ENCODE measurements around the gene CRTAP.

- TF ChIP-seq EZH2phosphoT487 (IDR thresholded peaks at IDR 0.05; ENCODE audit: insufficient read depth, low read depth) = no peak
- no peak for TF ChIP-seq EZH2 (IDR thresholded peaks at IDR 0.05; ENCODE audit: insufficient read depth, poor library complexity, severe bottlenecking)
These were observed 56.7 kb downstream of the CRTAP start for GRCh38 chr3:33170531-33170930.
